SK-N-SH (cell line): ENCODE measurements around the gene FABP6.

Experiments used
- CHD2 ChIP-seq: fragments of 150-350 bp; IDR thresholded peaks from 2 replicates; pipeline ENCODE4 v1.6.1; 2018; ENCODE audit warnings: low read length; ENCODE audit not compliant: partially characterized antibody
- CTCF ChIP-seq: fragments of 200-600 bp; sonication (generic); IDR thresholded peaks from 2 replicates; pipeline ENCODE4 v1.6.1; 2017; ENCODE audit warnings: antibody characterized with exemption, mild to moderate bottlenecking, moderate library complexity
- EP300 ChIP-seq, 2 experiments: IDR thresholded peaks; 2 replicates each; pipeline versions ENCODE4 v1.4.0 to v1.6.1; 2012; ENCODE audit warnings: borderline replicate concordance in 1 of 2, low read depth in 1 of 2, low read length in 1 of 2
- MAX ChIP-seq: IDR thresholded peaks from 2 replicates; pipeline ENCODE4 v1.4.0; 2012; ENCODE audit warnings: low read depth
- POLR2AphosphoS5 ChIP-seq: IDR thresholded peaks from 2 replicates; pipeline ENCODE4 v1.6.1; 2012; ENCODE audit warnings: low read depth, low read length
- REST ChIP-seq: IDR thresholded peaks from 2 replicates; pipeline ENCODE4 v1.6.1; 2012; ENCODE audit warnings: mild to moderate bottlenecking, low read depth, low read length, moderate library complexity
- RFX5 ChIP-seq: IDR thresholded peaks from 2 replicates; pipeline ENCODE4 v1.6.1; 2012; ENCODE audit warnings: mild to moderate bottlenecking, improper control_type of control experiment, low read length
- TAF1 ChIP-seq: IDR thresholded peaks from 2 replicates; pipeline ENCODE4 v1.6.1; 2012; ENCODE audit warnings: low read depth, mild to moderate bottlenecking, low read length, moderate library complexity, borderline replicate concordance
- YY1 ChIP-seq: IDR thresholded peaks from 2 replicates; pipeline ENCODE4 v1.4.0; 2012; ENCODE audit warnings: low read depth, mild to moderate bottlenecking

DNA sequence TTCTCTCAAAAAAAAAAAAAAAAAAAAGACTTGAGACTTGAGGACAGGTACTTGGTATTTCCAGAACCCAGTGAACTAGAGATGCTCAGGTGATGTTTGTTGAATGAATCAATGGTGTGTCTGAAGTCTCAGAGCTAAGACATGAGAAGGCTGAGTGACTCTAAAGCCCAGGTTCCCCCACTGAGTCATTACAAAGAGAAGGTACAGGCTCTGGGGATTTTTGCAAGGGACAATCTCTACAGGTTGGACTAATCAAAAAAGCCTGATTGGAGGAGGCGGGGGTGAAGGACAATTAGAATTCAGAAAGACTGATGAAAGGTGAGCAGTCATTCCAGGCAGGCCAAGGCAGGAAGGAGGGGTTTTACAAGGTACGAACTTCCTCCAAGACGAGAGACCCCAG is 8.2 kb upstream of the FABP6 start:
- TF ChIP-seq CTCF, result no peak
- TF ChIP-seq EP300 (IDR thresholded peaks at IDR 0.05; ENCODE audit: borderline replicate concordance in 1 of 2, low read depth in 1 of 2, low read length in 1 of 2), result no peak
- no peak for TF ChIP-seq REST
- TF ChIP-seq RFX5, result no peak
- TF ChIP-seq YY1, result no peak
- no peak for TF ChIP-seq MAX
- TF ChIP-seq CHD2, result no peak
- TF ChIP-seq TAF1, result no peak
- TF ChIP-seq POLR2AphosphoS5, result no peak
